Ovary (tissue), 3 donors: ENCODE results near the gene TRAPPC2L.

Source experiments
- CTCF ChIP-seq, 3 donors: fragments of 450-650 bp in 2 of 3; fragments of 200-600 bp in 1 of 3; IDR thresholded peaks; one replicate each; pipeline versions ENCODE4 v1.5.1 to v1.8.0; 2016 to 2022; ENCODE audit warnings: antibody characterized with exemption in 3 of 3, mild to moderate bottlenecking in 1 of 3
- EP300 ChIP-seq: sonication (generic); formaldehyde crosslinking; IDR thresholded peaks from one replicate; pipeline ENCODE4 v1.6.1; 2017; ENCODE audit warnings: antibody characterized with exemption
- POLR2A ChIP-seq: fragments of 450-650 bp; IDR thresholded peaks from one replicate; pipeline ENCODE4 v1.6.1; 2017; ENCODE audit warnings: antibody characterized with exemption, mild to moderate bottlenecking, moderate library complexity
- donor health status: DM: no; HTN: no; CAD: no.

GRCh38 chr16:88825146-88825545 is 31.8 kb upstream of the TRAPPC2L start:
- TF ChIP-seq CTCF (IDR thresholded peaks at IDR 0.05) (no peak), POLR2A (no peak), EP300 (no peak)
